ENCODE results near the gene PCSK9. TPM values are rescaled to one million over a fixed set of nuclear protein-coding genes. Genes with fewer than 3 reads are reported as not detected.
"Not testable (repeated sequence)": the region's sequence is repeated elsewhere in the genome, so short reads cannot be mapped to it uniquely, and the experiment has no call there.

The PCSK9 gene
- total RNA-seq, 1 donor from 2014 or later = 23.7 TPM

DNA sequence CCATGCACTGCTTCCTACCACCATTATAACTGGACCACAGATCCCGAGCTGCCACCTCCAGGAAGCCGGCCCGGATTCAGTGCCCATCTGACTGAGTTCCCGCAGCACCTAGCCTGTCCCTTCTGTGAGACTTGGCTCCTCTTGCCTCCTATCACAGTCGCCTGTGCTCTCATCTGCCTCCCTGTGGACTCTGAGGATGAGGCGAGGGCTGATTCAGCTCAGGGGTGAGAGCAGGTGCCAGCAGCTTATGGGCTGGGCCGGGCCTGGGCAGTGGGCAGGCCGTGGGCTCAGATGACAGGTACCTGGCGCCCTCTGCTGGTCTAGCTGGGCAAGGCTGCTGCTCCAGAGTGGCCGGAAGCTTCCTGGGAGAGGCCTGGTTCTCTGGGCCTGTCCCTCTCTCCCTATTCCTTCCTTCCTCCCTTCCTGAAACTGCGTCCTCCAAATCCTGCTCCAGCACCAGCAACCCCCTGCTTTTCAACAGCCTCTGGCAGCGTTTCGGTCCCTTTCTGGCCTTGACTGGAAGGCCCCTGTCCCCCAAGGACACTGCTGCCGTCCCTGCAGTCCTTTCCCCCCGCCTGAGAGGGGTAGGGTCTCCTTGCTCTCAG is 17.3 kb upstream of the PCSK9 start:
- Mint-ChIP-seq H3K4me1 (no peaks in the 10 kb centered on the region), H3K27me3 (ENCODE audit: low read depth) (peaks cover 3% of the 10 kb centered on the region), H3K36me3 (ENCODE audit: low read depth) (no peaks in the 10 kb centered on the region), H3K9me3 (no peaks in the 10 kb centered on the region), H3K27ac (ENCODE audit: unreplicated experiment) (peak overlapping the region; percentile 48), H3K4me3 (no peak overlapping the region)
- TF ChIP-seq, protein P1, sequence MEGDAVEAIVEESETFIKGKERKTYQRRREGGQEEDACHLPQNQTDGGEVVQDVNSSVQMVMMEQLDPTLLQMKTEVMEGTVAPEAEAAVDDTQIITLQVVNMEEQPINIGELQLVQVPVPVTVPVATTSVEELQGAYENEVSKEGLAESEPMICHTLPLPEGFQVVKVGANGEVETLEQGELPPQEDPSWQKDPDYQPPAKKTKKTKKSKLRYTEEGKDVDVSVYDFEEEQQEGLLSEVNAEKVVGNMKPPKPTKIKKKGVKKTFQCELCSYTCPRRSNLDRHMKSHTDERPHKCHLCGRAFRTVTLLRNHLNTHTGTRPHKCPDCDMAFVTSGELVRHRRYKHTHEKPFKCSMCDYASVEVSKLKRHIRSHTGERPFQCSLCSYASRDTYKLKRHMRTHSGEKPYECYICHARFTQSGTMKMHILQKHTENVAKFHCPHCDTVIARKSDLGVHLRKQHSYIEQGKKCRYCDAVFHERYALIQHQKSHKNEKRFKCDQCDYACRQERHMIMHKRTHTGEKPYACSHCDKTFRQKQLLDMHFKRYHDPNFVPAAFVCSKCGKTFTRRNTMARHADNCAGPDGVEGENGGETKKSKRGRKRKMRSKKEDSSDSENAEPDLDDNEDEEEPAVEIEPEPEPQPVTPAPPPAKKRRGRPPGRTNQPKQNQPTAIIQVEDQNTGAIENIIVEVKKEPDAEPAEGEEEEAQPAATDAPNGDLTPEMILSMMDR (conservative IDR thresholded peaks at IDR 0.05) = peak; percentile 94
- DNase-seq (ENCODE audit: low read depth, low spot score) = peak; percentile 96

- not testable (repeated sequence) for H3K4me1 Mint-ChIP-seq; H3K27ac Mint-ChIP-seq (ENCODE audit: unreplicated experiment); DNase-seq (ENCODE audit: low read depth, low spot score); H3K4me3 Mint-ChIP-seq; H3K27me3 Mint-ChIP-seq (ENCODE audit: low read depth); H3K9me3 Mint-ChIP-seq; H3K36me3 Mint-ChIP-seq (ENCODE audit: low read depth)
These were observed 15.2 kb upstream of the PCSK9 start for GRCh38 chr1:55024163-55024562.

- H3K27me3 Mint-ChIP-seq (ENCODE audit: low read depth); H3K36me3 Mint-ChIP-seq (ENCODE audit: low read depth); DNase-seq (ENCODE audit: low read depth, low spot score); H3K9me3 Mint-ChIP-seq; H3K4me3 Mint-ChIP-seq; H3K27ac Mint-ChIP-seq (ENCODE audit: unreplicated experiment); H3K4me1 Mint-ChIP-seq: not testable (repeated sequence)
These were observed 12.7 kb upstream of the PCSK9 start for GRCh38 chr1:55026682-55027081.

DNA sequence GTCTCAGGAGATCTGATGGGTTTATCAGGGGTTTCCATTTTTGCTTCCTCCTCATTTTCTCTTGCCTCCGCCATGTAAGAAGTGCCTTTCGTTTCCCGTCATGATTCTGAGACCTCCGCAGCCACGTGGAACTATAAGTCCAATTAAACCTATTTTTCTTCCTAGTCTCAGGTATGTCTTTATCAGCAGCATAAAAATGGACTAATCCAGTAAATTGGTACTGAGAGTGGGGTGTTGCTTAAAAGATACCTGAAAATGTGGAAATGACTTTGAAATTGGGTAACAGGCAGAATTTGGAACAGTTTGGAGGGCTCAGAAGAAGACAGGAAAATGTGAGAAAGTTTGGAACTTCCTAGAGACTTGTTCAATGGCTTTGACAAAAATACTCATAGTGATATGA is 8.2 kb upstream of the PCSK9 start:
- H3K4me1 Mint-ChIP-seq; DNase-seq (ENCODE audit: low read depth, low spot score); H3K9me3 Mint-ChIP-seq; H3K27ac Mint-ChIP-seq (ENCODE audit: unreplicated experiment); H3K4me3 Mint-ChIP-seq; H3K36me3 Mint-ChIP-seq (ENCODE audit: low read depth): not testable (repeated sequence)
- peaks cover 21% of the 10 kb centered on the region for H3K27me3 Mint-ChIP-seq (ENCODE audit: low read depth)

DNA sequence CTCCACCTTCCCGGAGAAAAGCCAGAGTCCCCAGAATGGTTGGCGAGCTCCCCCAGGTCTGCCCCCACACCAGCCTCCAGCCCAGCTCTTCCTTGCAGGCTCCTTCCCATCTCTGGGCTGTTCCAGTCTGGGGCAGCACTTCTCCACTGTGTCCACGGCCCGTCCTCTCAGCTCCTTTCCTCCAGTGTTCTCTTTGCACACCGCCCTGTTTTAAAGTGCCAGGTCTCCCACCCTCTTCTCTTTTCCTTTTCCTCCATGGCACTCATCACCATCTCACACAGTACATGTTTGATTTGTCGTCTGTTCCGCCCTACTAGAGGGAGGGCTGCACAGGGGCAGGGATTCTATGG is 6.1 kb upstream of the PCSK9 start:
- Mint-ChIP-seq H3K4me3 (no peak overlapping the region), H3K27me3 (ENCODE audit: low read depth) (peaks cover 39% of the 10 kb centered on the region)
- DNase-seq (ENCODE audit: low read depth, low spot score) = no peak

GRCh38 chr1:55034476-55035133 is 4.7 kb upstream of the PCSK9 start:
- no peaks in the 10 kb centered on the region for H3K36me3 Mint-ChIP-seq (ENCODE audit: low read depth)
- DNase-seq (ENCODE audit: low read depth, low spot score) = no peak
- H3K9me3 Mint-ChIP-seq = no peaks in the 10 kb centered on the region
- H3K27me3 Mint-ChIP-seq (ENCODE audit: low read depth) = peaks cover 51% of the 10 kb centered on the region
- peaks cover 12% of the 10 kb centered on the region for H3K4me1 Mint-ChIP-seq
- no peak overlapping the region for H3K27ac Mint-ChIP-seq (ENCODE audit: unreplicated experiment)
- no peak overlapping the region for H3K4me3 Mint-ChIP-seq
- TF ChIP-seq, protein P1 (conservative IDR thresholded peaks at IDR 0.05) = no peak

More for the DNA sequence above, 6.1 kb upstream of the PCSK9 start:
- TF ChIP-seq, protein P1 (conservative IDR thresholded peaks at IDR 0.05) = no peak
- Mint-ChIP-seq H3K9me3 (no peaks in the 10 kb centered on the region), H3K27ac (ENCODE audit: unreplicated experiment) (no peak overlapping the region), H3K36me3 (ENCODE audit: low read depth) (no peaks in the 10 kb centered on the region), H3K4me1 (no peaks in the 10 kb centered on the region)

DNA sequence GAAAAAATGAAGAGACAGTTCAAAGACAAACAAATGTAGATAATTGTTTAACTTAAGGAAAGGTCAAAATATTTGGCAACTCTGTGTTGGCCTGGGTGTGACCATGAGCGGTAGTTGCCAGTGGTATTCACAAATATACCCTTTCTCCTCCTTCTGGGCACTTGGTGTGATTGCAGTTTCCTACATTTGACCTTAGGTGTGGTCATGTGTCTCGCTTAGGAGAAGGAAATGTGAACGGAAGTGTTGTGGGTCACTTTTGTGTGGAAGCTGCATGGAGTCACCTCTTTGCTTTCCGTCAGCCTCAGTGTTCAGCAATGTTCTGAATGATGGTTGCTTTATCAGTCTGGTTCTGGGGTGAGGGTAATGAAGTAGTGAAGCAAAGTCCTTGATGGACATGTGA is 3.4 kb upstream of the PCSK9 start:
- TF ChIP-seq, protein P1 (conservative IDR thresholded peaks at IDR 0.05) = peak; percentile 24
- Mint-ChIP-seq H3K4me3 (no peak overlapping the region), H3K36me3 (ENCODE audit: low read depth) (no peaks in the 10 kb centered on the region), H3K27me3 (ENCODE audit: low read depth) (peaks cover 59% of the 10 kb centered on the region), H3K27ac (ENCODE audit: unreplicated experiment) (no peak overlapping the region), H3K9me3 (no peaks in the 10 kb centered on the region), H3K4me1 (peaks cover 22% of the 10 kb centered on the region)
- no peak for DNase-seq (ENCODE audit: low read depth, low spot score)
